IgD-negative memory B cell (primary cell): Measurements from ENCODE around the gene HSPA14. TPM values are rescaled to one million over a fixed set of nuclear protein-coding genes. Genes with fewer than 3 reads are reported as not detected.
"Not testable (repeated sequence)": the region's sequence is repeated elsewhere in the genome, so short reads cannot be mapped to it uniquely, and the experiment has no call there.

Experiments used
- H3K27ac Mint-ChIP-seq, 3 donors: one replicate each; pipeline ENCODE4 v1.8.0; 2020 to 2022; ENCODE audit warnings: mild to moderate bottlenecking in 3 of 3, mixed read lengths in 3 of 3, moderate library complexity in 1 of 3
- H3K27me3 Mint-ChIP-seq: one replicate; pipeline ENCODE4 v1.8.0; 2021; ENCODE audit warnings: mixed read lengths
- H3K36me3 Mint-ChIP-seq: one replicate; pipeline ENCODE4 v1.8.0; 2020; ENCODE audit warnings: mild to moderate bottlenecking, mixed read lengths
- H3K4me1 Mint-ChIP-seq, 3 donors: one replicate each; pipeline ENCODE4 v1.8.0; 2020 to 2022; ENCODE audit warnings: mixed read lengths in 3 of 3, mild to moderate bottlenecking in 1 of 3
- H3K4me3 Mint-ChIP-seq, 4 donors: one replicate each; pipeline ENCODE4 v1.8.0; 2020 to 2022; ENCODE audit warnings: mild to moderate bottlenecking in 4 of 4, mixed read lengths in 4 of 4, moderate library complexity in 3 of 4
- H3K9me3 Mint-ChIP-seq, 3 donors: one replicate each; pipeline ENCODE4 v1.8.0; 2020 to 2021; ENCODE audit warnings: mixed read lengths in 3 of 3, mild to moderate bottlenecking in 1 of 3
- polyA plus RNA-seq: library from polyadenylated mRNA; unstranded; fragments of 300-500 nt; fragmentation: Illumina TruSeq; gene quantifications from one replicate; pipeline ENCODE4 v1.2.3, GENCODE V29; 2021

Gene HSPA14
- polyA plus RNA-seq, 1 donor from 2014 or later, result 11.3 TPM

GRCh38 chr10:14858338-14858960 lies 20.3 kb downstream of the HSPA14 start:
- H3K4me1 Mint-ChIP-seq, result peaks cover 1 to 5% (median 3%) of the 10 kb centered on the region in 3 donors
- no peaks in the 10 kb centered on the region for H3K9me3 Mint-ChIP-seq
- H3K27ac Mint-ChIP-seq, result peak overlapping the region in 1 of 3 donors; percentile 47
- no peaks in the 10 kb centered on the region for H3K27me3 Mint-ChIP-seq
- peaks cover 7% of the 10 kb centered on the region for H3K36me3 Mint-ChIP-seq
- no peak overlapping the region for H3K4me3 Mint-ChIP-seq

- peak overlapping the region in 1 of 3 donors; percentile 47 for H3K27ac Mint-ChIP-seq
- no peaks in the 10 kb centered on the region for H3K9me3 Mint-ChIP-seq
- no peak overlapping the region for H3K4me3 Mint-ChIP-seq
- peaks cover 5% of the 10 kb centered on the region for H3K36me3 Mint-ChIP-seq
- H3K4me1 Mint-ChIP-seq, result peaks cover 0 to 5% (median 3%) of the 10 kb centered on the region in 3 donors
- H3K27me3 Mint-ChIP-seq, result no peaks in the 10 kb centered on the region
Observed at GRCh38 chr10:14859043-14859442, 20.9 kb downstream of the HSPA14 start.

- Mint-ChIP-seq H3K4me1 (peaks cover 0 to 5% (median 3%) of the 10 kb centered on the region in 3 donors), H3K27ac (no peak overlapping the region), H3K27me3 (no peaks in the 10 kb centered on the region), H3K4me3 (no peak overlapping the region), H3K36me3 (peaks cover 5% of the 10 kb centered on the region), H3K9me3 (no peaks in the 10 kb centered on the region)
Observed at GRCh38 chr10:14859775-14860174, 21.7 kb downstream of the HSPA14 start.

- no peaks in the 10 kb centered on the region for H3K27me3 Mint-ChIP-seq
- no peak overlapping the region for H3K27ac Mint-ChIP-seq
- H3K4me1 Mint-ChIP-seq, result peaks cover 0 to 5% (median 3%) of the 10 kb centered on the region in 3 donors
- H3K9me3 Mint-ChIP-seq, result no peaks in the 10 kb centered on the region
- peaks cover 5% of the 10 kb centered on the region for H3K36me3 Mint-ChIP-seq
- H3K4me3 Mint-ChIP-seq, result no peak overlapping the region
Observed at GRCh38 chr10:14860791-14861190, 22.7 kb downstream of the HSPA14 start.

GRCh38 chr10:14864466-14864865 lies 26.4 kb downstream of the HSPA14 start:
- H3K4me3 Mint-ChIP-seq, H3K27ac Mint-ChIP-seq, H3K27me3 Mint-ChIP-seq, H3K9me3 Mint-ChIP-seq, H3K4me1 Mint-ChIP-seq, H3K36me3 Mint-ChIP-seq: not testable (repeated sequence)

GRCh38 chr10:14864871-14865270 lies 26.8 kb downstream of the HSPA14 start:
- H3K27ac Mint-ChIP-seq, H3K27me3 Mint-ChIP-seq, H3K9me3 Mint-ChIP-seq, H3K4me1 Mint-ChIP-seq, H3K36me3 Mint-ChIP-seq, H3K4me3 Mint-ChIP-seq: not testable (repeated sequence)

- no peaks in the 10 kb centered on the region for H3K36me3 Mint-ChIP-seq
- H3K9me3 Mint-ChIP-seq, result no peaks in the 10 kb centered on the region
- H3K4me3 Mint-ChIP-seq, result no peak overlapping the region
- H3K27ac Mint-ChIP-seq, result peak overlapping the region in 1 of 3 donors; percentile 28
- no peaks in the 10 kb centered on the region for H3K27me3 Mint-ChIP-seq
- peaks cover 4 to 9% (median 8%) of the 10 kb centered on the region in 3 donors for H3K4me1 Mint-ChIP-seq
Observed at GRCh38 chr10:14873090-14873760, 35.1 kb downstream of the HSPA14 start.

GRCh38 chr10:14875941-14876340 lies 37.8 kb downstream of the HSPA14 start:
- H3K36me3 Mint-ChIP-seq, result no peaks in the 10 kb centered on the region
- H3K4me1 Mint-ChIP-seq, result peaks cover 4 to 14% (median 14%) of the 10 kb centered on the region in 3 donors
- no peaks in the 10 kb centered on the region for H3K9me3 Mint-ChIP-seq
- H3K27ac Mint-ChIP-seq, result no peak overlapping the region
- H3K4me3 Mint-ChIP-seq, result peak overlapping the region in 1 of 4 donors; percentile 96
- no peaks in the 10 kb centered on the region for H3K27me3 Mint-ChIP-seq

- peaks cover 5 to 14% (median 12%) of the 10 kb centered on the region in 3 donors for H3K4me1 Mint-ChIP-seq
- no peak overlapping the region for H3K27ac Mint-ChIP-seq
- peak overlapping the region; percentile 93 to 98 (median 96) for H3K4me3 Mint-ChIP-seq
- no peaks in the 10 kb centered on the region for H3K27me3 Mint-ChIP-seq
- no peaks in the 10 kb centered on the region for H3K9me3 Mint-ChIP-seq
- no peaks in the 10 kb centered on the region for H3K36me3 Mint-ChIP-seq
Observed at GRCh38 chr10:14876764-14877163, 38.7 kb downstream of the HSPA14 start.

- Mint-ChIP-seq H3K27me3 (no peaks in the 10 kb centered on the region), H3K27ac (peak within 1 kb of the TSS; percentile 81 to 90 (median 87)), H3K36me3 (no peaks in the 10 kb centered on the region), H3K9me3 (no peaks in the 10 kb centered on the region), H3K4me3 (peak within 1 kb of the TSS; percentile 93 to 98 (median 96)), H3K4me1 (peaks cover 12 to 16% (median 13%) of the 10 kb centered on the region in 3 donors)
Observed at GRCh38 chr10:14878266-14879123, 40.4 kb downstream of the HSPA14 start, which contains the start of gene SUV39H2. Gene SUV39H2, plus strand, starts transcription at chr10:14878866. Its CDS starts 23 bp downstream, at chr10:14878889.

GRCh38 chr10:14879124-14879927 lies 41.2 kb downstream of the HSPA14 start:
- Mint-ChIP-seq H3K4me1 (peaks cover 12 to 16% (median 13%) of the 10 kb centered on the region in 3 donors), H3K9me3 (no peaks in the 10 kb centered on the region), H3K27me3 (no peaks in the 10 kb centered on the region), H3K27ac (peak overlapping the region; percentile 23 to 87 (median 87)), H3K36me3 (no peaks in the 10 kb centered on the region), H3K4me3 (peak overlapping the region; percentile 87 to 96 (median 93))

GRCh38 chr10:14879928-14880193 lies 41.8 kb downstream of the HSPA14 start:
- peak overlapping the region; percentile 87 to 96 (median 93) for H3K4me3 Mint-ChIP-seq
- H3K27me3 Mint-ChIP-seq, result no peaks in the 10 kb centered on the region
- no peaks in the 10 kb centered on the region for H3K36me3 Mint-ChIP-seq
- H3K4me1 Mint-ChIP-seq, result peaks cover 12 to 16% (median 13%) of the 10 kb centered on the region in 3 donors
- H3K27ac Mint-ChIP-seq, result peak overlapping the region; percentile 23 to 87 (median 87)
- H3K9me3 Mint-ChIP-seq, result no peaks in the 10 kb centered on the region

GRCh38 chr10:14880229-14880628 lies 42.1 kb downstream of the HSPA14 start:
- Mint-ChIP-seq H3K27ac (peak overlapping the region in 2 of 3 donors; percentile 87), H3K36me3 (no peaks in the 10 kb centered on the region), H3K4me3 (peak overlapping the region; percentile 87 to 96 (median 93)), H3K4me1 (peaks cover 12 to 16% (median 13%) of the 10 kb centered on the region in 3 donors), H3K9me3 (no peaks in the 10 kb centered on the region), H3K27me3 (no peaks in the 10 kb centered on the region)

- H3K9me3 Mint-ChIP-seq, result no peaks in the 10 kb centered on the region
- H3K4me3 Mint-ChIP-seq, result peak overlapping the region in 1 of 4 donors; percentile 22
- no peaks in the 10 kb centered on the region for H3K27me3 Mint-ChIP-seq
- H3K36me3 Mint-ChIP-seq, result no peaks in the 10 kb centered on the region
- peaks cover 4 to 11% (median 9%) of the 10 kb centered on the region in 3 donors for H3K4me1 Mint-ChIP-seq
- peak overlapping the region in 1 of 3 donors; percentile 53 for H3K27ac Mint-ChIP-seq
Observed at GRCh38 chr10:14884082-14884481, 46.0 kb downstream of the HSPA14 start.
